Keratinocyte (primary cell): ENCODE results near the gene SLC5A5. TPM values are rescaled to one million over a fixed set of nuclear protein-coding genes. Genes with fewer than 3 reads are reported as not detected.

Experiments used
- DNase-seq: peaks from one replicate; pipeline ENCODE4 v3.0.0-alpha.2; 2011; ENCODE audit warnings: low read depth, missing footprints, low spot score
- FAIRE-seq: peaks from 2 replicates; lab custom pipeline; 2011; peaks lifted over from hg19 to GRCh38; lab: Jason Lieb, UNC
- H2AFZ ChIP-seq: 2 replicates; pipeline ENCODE4 v1.6.0; 2012; ENCODE audit warnings: low read length, control low read depth, inconsistent platforms; ENCODE audit not compliant: control insufficient read depth
- H3K27ac ChIP-seq: 2 replicates; pipeline ENCODE4 v1.5.1; 2011; ENCODE audit warnings: low read length; ENCODE audit not compliant: control insufficient read depth, insufficient read depth
- H3K27me3 ChIP-seq: 3 replicates; pipeline ENCODE4 v1.6.0; 2011; ENCODE audit warnings: low read length; ENCODE audit not compliant: control insufficient read depth, insufficient read depth; ENCODE audit errors: extremely low read depth
- H3K36me3 ChIP-seq, 2 experiments: 2 replicates in 1 of 2; 3 replicates in 1 of 2; pipeline ENCODE4 v1.5.1; 2011; ENCODE audit warnings: low read length in 2 of 2, mild to moderate bottlenecking in 1 of 2; ENCODE audit not compliant: control insufficient read depth in 2 of 2, insufficient read depth in 2 of 2; ENCODE audit errors: extremely low read depth in 1 of 2
- H3K4me1 ChIP-seq: 3 replicates; pipeline ENCODE4 v1.5.1; 2011; ENCODE audit warnings: low read length; ENCODE audit not compliant: control insufficient read depth, insufficient read depth; ENCODE audit errors: extremely low read depth
- H3K4me2 ChIP-seq: 3 replicates; pipeline ENCODE4 v1.6.0; 2011; ENCODE audit warnings: low read depth, low read length; ENCODE audit not compliant: control insufficient read depth, insufficient read depth; ENCODE audit errors: extremely low read depth
- H3K4me3 ChIP-seq, 3 experiments: fragments of 200-600 bp in 1 of 3; sonication (generic) in 1 of 3; 2 replicates in 2 of 3; 3 replicates in 1 of 3; pipeline ENCODE4 v1.5.1; 2011 to 2016; ENCODE audit warnings: low read length in 3 of 3, mild to moderate bottlenecking in 3 of 3, control low read depth in 2 of 3, inconsistent platforms in 1 of 3, low read depth in 1 of 3, mixed read lengths in 1 of 3, mixed run types in 1 of 3, moderate library complexity in 1 of 3; ENCODE audit not compliant: control insufficient read depth in 2 of 3, insufficient read depth in 2 of 3; ENCODE audit errors: extremely low read depth in 1 of 3
- H3K79me2 ChIP-seq: 2 replicates; pipeline ENCODE4 v1.6.0; 2012; ENCODE audit warnings: low read length; ENCODE audit not compliant: control insufficient read depth, insufficient read depth
- H3K9ac ChIP-seq: 3 replicates; pipeline ENCODE4 v1.6.0; 2011; ENCODE audit warnings: low read length; ENCODE audit not compliant: control insufficient read depth, insufficient read depth; ENCODE audit errors: extremely low read depth
- H3K9me1 ChIP-seq: 3 replicates; pipeline ENCODE4 v1.6.0; 2011; ENCODE audit warnings: low read length; ENCODE audit not compliant: control insufficient read depth, insufficient read depth; ENCODE audit errors: extremely low read depth
- H3K9me3 ChIP-seq: 2 replicates; pipeline ENCODE4 v1.5.1; 2012; ENCODE audit warnings: low read depth, low read length; ENCODE audit not compliant: control insufficient read depth
- H4K20me1 ChIP-seq: 3 replicates; pipeline ENCODE4 v1.6.0; 2011; ENCODE audit warnings: low read length; ENCODE audit not compliant: control insufficient read depth, insufficient read depth; ENCODE audit errors: extremely low read depth
- CTCF ChIP-seq, 3 experiments: IDR thresholded peaks in 1 of 3; conservative IDR thresholded peaks in 1 of 3; optimal IDR thresholded peaks in 1 of 3; 2 replicates in 2 of 3; 3 replicates in 1 of 3; pipeline versions ENCODE3 to v1.5.1; 2011; ENCODE audit warnings: low read length in 3 of 3, mild to moderate bottlenecking in 3 of 3, moderate library complexity in 2 of 3, control low read depth in 1 of 3, inconsistent platforms in 1 of 3; ENCODE audit not compliant: insufficient read depth in 2 of 3; ENCODE audit errors: extremely low read depth in 1 of 3
- EZH2 ChIP-seq: IDR thresholded peaks from one replicate; pipeline ENCODE4 v1.6.1; 2012; ENCODE audit warnings: inconsistent platforms, mild to moderate bottlenecking, low read length, moderate library complexity
- dilution Hi-C: fragments of 300-500 bp; cut with MboI; formaldehyde crosslinking; loops from one replicate; pipeline ENCODE4 v1.7.0; 2020; ENCODE audit warnings: low sequenced_read_pairs; ENCODE audit not compliant: extremely low pct_ligation_motif_present
- polyA plus RNA-seq, 5 experiments: library from polyadenylated mRNA; depleted of rRNA in 3 of 5; stranded (reverse) in 3 of 5; stranded (forward) in 1 of 5; unstranded in 1 of 5; fragments of >200 nt; gene quantifications; 1 replicate in 1 of 5; 2 replicates in 3 of 5; 3 replicates in 1 of 5; pipeline versions ENCODE4 v1.2.1 to v1.2.3, GENCODE V29; 2011 to 2012; ENCODE audit warnings: missing spikeins in 2 of 5, low read depth in 1 of 5, low replicate concordance in 1 of 5

The SLC5A5 gene
- polyA plus RNA-seq, 1 donor (not counting 4 experiments of a cell fraction or from before 2014, with no cell fraction given), result not detected

GRCh38 chr19:17926044-17926443 lies 54.3 kb downstream of the SLC5A5 start:
- FAIRE-seq (no peak), DNase-seq (no peak)
- H3K4me1 ChIP-seq, result peaks cover 3% of the 10 kb centered on the region
- H3K4me2 ChIP-seq, result no peak overlapping the region
- no peak overlapping the region for H3K4me3 ChIP-seq
- H3K9ac ChIP-seq, result no peak overlapping the region
- no peak overlapping the region for H3K27ac ChIP-seq
- no peak overlapping the region for H2AFZ ChIP-seq
- no peaks in the 10 kb centered on the region for H3K9me1 ChIP-seq
- no peaks in the 10 kb centered on the region for H3K36me3 ChIP-seq
- H3K9me3 ChIP-seq, result no peaks in the 10 kb centered on the region
- H4K20me1 ChIP-seq, result no peaks in the 10 kb centered on the region
- H3K27me3 ChIP-seq, result no peaks in the 10 kb centered on the region
- TF ChIP-seq EZH2, result no peak
- TF ChIP-seq CTCF (optimal IDR thresholded peaks at IDR 0.05 in 1 of 3, IDR thresholded peaks at IDR 0.05 in 1 of 3, conservative IDR thresholded peaks at IDR 0.05 in 1 of 3; ENCODE audit: extremely low read depth in 1 of 3, insufficient read depth in 2 of 3, low read length in 3 of 3), result no peak
- no peaks in the 10 kb centered on the region for H3K79me2 ChIP-seq
- dilution Hi-C loops, result no loop called here

GRCh38 chr19:17929056-17929455 lies 57.3 kb downstream of the SLC5A5 start:
- no peak overlapping the region for H2AFZ ChIP-seq
- H3K79me2 ChIP-seq, result peaks cover 7% of the 10 kb centered on the region
- H3K4me3 ChIP-seq, result no peak overlapping the region
- peaks cover 3% of the 10 kb centered on the region for H4K20me1 ChIP-seq
- no peak overlapping the region for H3K9ac ChIP-seq
- TF ChIP-seq EZH2, result no peak
- TF ChIP-seq CTCF (optimal IDR thresholded peaks at IDR 0.05 in 1 of 3, IDR thresholded peaks at IDR 0.05 in 1 of 3, conservative IDR thresholded peaks at IDR 0.05 in 1 of 3; ENCODE audit: extremely low read depth in 1 of 3, insufficient read depth in 2 of 3, low read length in 3 of 3), result no peak
- no peak overlapping the region for H3K27ac ChIP-seq
- no peaks in the 10 kb centered on the region for H3K27me3 ChIP-seq
- H3K4me1 ChIP-seq, result peaks cover 9% of the 10 kb centered on the region
- DNase-seq (no peak), FAIRE-seq (no peak)
- H3K36me3 ChIP-seq, result no peaks in the 10 kb centered on the region
- no peaks in the 10 kb centered on the region for H3K9me3 ChIP-seq
- H3K9me1 ChIP-seq, result no peaks in the 10 kb centered on the region
- no peak overlapping the region for H3K4me2 ChIP-seq
- dilution Hi-C loops, result no loop called here
